Ramos (cell line): Measurements from ENCODE around the gene TFEB.
"Not testable (repeated sequence)": the region's sequence is repeated elsewhere in the genome, so short reads cannot be mapped to it uniquely, and the experiment has no call there.

Experiments used
- in situ Hi-C: fragments of 300-500 bp; cut with MboI; formaldehyde crosslinking; loops from one replicate; pipeline ENCODE4 v1.14.3; 2022; ENCODE audit warnings: low sequenced_read_pairs; ENCODE audit not compliant: unreplicated experiment

TFEB gene

DNA sequence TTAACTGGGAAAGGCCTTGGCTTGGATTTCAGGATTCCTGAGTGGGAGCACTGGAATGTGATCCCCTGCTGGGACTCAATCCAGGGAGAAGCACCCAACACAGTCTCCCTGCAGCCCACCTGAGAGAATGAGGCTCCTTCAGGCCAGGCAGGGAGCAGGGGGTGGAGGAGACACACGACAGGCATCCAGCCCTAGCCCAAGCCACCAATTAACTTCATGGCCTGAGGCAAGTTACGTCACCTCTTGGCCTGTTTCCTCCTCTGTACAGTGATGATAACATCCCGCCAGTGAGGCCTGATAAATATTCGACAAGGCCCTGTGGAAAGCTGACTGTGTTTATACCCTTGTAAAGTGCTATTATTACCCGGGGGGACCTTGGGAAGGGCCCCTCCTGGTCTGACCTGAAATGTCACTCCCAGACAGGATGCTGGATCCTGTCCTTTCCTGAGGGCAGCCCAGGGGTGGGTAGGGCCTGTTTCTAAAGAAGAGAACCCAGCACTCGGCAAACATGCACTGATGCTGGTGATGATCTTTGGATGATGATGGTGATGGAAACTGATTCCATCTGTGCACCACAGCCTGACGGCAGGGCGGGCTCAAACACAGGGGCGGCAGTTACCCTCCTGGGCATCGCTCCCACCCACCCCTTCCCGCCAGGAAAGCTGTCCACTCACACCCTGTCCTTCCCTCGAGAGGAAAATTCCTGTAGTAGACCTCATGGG, 31.9 kb upstream of the TFEB start:
- in situ Hi-C loops: no loop called here

DNA sequence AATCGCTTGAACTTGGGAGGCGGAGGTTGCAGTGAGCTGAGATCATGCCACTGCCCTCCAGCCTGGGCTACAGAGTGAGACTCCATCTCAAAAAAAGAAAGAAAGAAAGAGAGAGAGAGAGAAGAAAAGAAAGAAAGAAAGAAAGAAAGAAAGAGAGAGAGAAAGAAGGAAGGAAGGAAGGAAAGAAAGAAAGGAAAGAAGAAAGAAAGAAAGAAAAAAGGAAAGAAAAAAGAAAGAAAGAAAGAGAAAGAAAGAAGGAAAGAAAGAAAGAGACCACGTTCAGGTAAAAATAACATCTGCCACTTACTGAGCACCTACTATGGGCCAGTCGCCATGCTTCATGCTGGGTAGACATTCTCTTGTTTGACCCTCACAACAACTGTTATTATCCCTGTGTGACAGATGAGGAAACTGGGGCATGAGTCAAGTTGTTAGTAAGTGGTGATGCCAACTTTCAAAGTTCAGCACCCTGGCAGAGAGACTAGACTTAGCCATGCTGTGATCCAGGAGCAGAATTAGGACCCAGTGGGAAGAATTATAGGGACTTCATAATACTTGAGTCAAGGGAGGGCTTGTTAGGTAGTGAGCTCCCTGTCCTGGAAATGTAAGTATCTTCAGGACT, 30.7 kb upstream of the TFEB start:
- in situ Hi-C loops: not testable (repeated sequence)

DNA sequence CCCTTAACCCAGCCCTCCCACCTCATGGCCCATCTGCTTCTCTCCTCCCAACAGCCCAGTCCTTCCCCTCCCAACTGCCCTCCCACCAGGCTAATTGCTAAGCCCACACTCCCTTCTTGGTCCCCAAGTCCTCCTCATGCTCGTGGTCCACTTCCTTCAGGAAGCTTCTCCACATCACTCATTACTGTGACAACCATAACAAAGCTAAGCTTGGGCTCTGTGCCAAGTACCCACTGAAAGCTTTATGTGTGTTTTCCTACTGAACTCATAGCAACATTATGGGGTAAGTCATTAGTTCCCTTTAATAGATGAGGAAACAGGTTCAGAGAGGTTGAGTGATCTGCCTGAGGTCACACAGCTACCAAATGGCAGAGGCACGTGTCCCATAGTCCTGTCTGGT, 28.1 kb upstream of the TFEB start:
- in situ Hi-C loops: no loop called here

DNA sequence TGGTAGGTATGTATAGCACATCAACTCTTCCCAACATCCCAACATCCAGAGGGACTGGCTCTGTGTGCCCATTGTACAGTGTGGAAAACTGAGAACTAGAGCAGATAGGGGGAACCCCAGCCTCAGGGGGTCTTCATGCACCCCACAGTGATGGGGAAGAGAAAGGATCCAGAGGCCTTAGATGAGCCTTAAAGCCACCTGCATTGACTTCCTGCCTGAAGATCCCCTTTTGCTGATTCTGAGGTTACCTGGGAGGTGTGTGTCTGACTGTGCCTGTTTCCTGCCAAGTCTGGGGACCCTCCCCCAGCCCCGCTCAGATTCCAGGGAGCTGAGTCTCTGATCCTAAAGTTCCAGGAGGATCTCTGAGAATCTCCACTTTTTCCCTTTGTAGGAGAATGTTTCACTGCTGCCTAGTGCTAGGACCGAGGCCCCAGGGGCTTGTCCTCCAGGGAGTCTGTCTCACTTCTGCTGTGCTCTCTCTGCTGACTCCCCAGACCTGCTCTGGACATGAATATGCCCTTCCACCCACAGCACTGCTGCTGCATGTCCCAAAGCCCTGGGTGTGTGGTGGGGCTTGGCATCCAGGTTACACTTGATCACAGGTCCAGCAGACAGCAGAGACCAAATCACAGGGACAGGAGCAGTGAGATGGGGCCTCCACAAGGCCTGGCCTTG, 24.6 kb upstream of the TFEB start:
- in situ Hi-C loops: no loop called here

DNA sequence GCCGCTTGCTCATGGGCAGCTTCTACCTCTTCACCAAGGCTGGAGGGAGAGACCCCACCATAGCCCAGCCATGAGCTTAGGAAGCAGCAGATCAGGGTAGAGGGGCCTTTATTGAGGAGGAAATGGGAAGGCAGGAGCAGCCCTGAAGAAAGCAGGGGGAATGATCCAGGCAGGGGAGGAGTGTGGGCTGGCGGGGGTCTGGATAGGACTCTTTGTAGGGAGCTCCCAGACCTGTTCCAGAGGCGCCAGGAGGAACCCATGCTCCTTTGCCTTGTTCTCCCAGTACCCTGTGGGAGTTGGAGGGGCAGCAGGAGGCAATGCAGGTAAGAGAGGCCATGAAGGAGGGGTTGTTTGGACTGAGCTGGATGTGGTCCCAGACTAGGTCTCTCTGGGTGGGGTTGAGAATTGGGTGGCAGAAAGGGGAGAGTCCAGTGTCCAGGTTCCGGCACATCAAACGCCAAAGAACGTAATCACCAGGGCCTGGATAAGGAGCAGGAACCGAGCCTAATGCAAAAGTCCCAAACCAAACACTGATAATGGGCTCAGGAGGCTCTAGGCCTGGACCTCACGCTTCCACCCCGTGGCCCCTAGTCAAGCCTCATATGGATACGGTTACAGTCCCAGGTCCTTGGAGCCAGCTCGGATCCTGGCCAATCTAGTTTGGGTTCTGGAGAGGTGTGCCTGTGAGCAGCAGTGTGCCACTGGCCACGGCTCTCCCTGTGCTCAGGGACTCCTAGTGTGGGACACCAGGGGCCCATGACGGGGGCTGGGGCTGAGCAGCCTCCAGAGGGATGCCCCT, 23.9 kb upstream of the TFEB start:
- in situ Hi-C loops: no loop called here

DNA sequence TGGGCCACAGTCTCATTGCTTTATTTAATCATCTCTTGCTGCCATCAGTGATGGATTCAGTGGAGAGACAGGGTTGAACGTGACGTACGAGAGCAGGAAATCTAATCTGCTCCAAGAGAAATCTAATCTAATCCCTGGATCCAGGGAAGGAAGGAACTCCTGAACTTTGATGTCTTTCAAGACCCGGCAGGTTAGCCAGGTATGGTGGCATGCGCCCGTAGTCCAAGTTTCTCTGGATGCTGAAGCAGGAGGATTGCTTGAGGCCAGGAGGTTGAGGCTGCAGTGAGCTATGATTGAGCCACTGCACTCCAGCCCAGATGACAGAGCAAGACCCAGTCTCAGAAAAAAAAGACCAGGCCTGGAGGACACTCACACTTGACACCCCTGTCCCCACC, 23.2 kb upstream of the TFEB start:
- in situ Hi-C loops: no loop called here

DNA sequence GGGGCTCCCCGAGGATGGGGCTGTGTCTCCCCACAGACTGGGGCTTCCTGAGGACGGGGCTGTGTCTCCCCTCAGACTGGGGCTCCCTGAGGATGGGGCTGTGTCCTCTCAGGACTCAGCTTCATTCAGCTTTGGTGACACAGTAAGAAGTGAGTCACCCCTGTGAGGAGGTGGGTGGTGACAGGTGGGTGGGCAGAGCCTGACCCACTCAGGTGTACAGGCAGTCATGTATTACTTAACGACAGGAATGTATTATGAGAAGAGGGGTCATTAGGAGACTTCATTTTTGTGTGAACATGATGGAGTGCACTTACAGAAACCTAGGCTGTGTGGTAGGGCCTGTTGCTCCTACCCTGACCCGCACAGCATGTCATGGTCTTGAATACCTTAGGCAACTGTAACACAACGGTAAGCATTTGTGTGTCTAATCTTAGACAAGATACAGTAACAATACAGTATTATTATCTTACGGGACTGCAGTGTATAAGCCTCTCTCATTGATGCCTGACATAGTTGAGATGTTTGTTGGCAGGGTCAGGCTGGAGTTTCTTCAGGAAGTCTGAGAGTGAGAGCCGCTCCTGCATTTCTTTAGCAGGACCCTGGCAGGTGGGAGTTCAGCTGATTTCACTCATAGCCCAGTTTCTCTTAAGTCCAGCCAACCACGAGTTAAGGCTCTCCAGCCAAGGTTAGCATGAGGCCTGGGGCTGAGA, 22.7 kb upstream of the TFEB start:
- in situ Hi-C loops: no loop called here

DNA sequence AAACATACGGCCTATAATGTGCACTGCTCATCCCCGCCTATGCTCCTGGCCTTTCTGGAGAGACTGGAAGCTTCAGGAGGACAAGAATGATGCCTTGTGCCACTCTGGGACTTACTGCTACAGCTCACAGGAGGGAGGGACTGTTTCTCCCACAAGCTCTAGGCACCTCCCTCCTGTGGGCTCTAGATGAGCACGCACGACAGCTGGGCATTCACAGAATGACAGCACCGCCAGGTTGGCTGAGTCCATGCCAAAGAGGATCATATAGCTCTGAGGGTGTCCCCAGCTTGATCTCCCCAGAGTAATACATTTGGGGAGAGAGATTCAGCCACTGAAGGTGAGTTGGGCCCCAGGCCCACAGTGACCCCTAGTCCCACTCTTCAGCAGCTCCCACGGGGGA, 21.9 kb upstream of the TFEB start:
- in situ Hi-C loops: no loop called here

DNA sequence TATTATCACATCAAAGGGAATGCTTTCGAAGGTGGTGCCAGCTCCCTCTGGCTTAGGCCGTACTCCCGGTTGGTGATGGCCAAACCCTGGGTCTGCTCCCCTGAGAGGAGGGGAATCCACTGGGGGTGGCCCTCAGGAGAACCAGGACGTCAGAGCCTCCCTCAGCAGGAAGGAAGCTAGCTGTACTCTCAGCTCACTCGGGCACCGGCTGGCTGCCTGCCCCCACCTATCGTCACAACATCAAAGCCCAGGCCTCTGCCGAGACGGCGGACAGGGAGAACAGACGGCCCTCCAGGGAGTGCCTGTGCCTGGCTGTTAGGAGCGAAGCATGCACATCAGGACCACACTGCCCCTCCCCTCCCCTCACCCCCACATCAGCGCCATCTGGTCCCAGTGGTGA, 20.9 kb upstream of the TFEB start:
- in situ Hi-C loops: no loop called here

DNA sequence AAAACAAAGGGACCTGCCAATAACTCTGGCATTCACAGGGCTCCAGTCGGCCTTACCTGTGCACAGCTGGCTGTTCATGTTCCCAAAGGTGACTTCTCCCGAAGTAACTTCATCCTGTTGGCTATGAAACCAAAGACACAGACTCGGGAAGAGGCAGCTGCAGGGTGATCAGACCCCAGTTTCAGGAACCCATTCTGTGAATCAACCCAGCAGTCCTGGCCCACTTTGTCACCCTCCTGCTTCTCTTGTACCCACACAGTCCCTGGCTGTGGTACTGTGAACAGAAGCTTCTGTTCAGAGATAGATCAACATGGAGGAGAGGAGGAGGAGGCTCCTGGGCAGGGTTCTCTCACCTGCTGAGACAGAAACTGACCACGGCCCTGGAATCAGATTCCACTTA, 20.5 kb upstream of the TFEB start:
- in situ Hi-C loops: no loop called here

DNA sequence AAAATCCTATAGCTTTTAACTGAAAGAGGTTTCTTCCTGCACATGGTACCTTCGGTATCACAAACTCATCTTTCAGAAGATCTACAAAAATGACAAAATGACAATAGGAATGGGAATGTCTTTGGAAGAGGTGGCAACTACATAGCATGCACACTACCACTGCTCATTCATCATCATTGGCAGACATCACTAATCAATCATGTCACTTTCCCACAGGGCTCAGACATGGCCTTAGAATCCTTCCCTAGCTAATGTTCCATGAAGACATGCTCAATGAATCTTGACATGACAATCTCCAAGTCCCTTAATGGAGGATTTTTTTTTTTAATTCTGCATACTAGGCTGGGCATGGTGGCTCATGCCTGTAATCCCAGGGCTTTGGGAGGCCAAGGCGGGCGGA, 15.0 kb upstream of the TFEB start:
- in situ Hi-C loops: no loop called here

DNA sequence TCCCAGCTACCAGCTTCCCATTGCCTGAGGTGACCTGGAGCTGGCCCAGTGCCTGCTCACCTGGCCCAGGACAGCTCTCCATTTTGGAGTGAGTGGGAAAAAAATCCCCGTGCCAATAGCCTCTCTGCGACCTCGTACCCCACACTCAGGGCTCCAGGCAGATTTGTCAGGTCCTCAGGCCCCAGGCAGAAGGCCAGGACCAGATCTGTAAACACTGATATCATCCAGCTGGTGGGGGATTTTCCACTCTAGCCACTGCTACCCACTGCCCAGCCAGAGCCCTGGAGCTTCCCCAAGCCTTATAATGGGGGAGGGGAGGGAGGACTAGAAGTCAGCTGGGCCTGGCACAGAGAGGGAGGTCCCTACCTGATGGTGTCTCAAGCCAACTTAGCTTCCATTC, 13.1 kb upstream of the TFEB start:
- in situ Hi-C loops: no loop called here

DNA sequence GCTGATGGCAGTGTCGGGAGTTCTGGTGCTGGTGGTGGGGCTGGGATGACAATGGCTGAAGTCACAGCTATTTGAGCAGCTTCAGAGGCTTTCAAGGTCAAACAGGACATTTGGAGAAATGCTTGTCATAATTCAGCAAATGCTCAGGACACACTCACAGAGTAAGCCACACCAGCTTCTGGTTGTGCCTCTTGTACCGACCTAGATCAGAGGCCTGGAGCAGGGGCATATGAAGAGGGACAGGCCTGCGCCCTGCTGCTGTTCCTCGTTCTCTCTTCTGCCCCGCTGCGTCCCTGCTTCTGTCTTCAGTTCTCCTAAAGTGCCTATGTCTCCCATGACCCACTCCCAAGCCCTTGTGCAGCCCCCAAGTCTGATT, 12.7 kb upstream of the TFEB start:
- in situ Hi-C loops: no loop called here

DNA sequence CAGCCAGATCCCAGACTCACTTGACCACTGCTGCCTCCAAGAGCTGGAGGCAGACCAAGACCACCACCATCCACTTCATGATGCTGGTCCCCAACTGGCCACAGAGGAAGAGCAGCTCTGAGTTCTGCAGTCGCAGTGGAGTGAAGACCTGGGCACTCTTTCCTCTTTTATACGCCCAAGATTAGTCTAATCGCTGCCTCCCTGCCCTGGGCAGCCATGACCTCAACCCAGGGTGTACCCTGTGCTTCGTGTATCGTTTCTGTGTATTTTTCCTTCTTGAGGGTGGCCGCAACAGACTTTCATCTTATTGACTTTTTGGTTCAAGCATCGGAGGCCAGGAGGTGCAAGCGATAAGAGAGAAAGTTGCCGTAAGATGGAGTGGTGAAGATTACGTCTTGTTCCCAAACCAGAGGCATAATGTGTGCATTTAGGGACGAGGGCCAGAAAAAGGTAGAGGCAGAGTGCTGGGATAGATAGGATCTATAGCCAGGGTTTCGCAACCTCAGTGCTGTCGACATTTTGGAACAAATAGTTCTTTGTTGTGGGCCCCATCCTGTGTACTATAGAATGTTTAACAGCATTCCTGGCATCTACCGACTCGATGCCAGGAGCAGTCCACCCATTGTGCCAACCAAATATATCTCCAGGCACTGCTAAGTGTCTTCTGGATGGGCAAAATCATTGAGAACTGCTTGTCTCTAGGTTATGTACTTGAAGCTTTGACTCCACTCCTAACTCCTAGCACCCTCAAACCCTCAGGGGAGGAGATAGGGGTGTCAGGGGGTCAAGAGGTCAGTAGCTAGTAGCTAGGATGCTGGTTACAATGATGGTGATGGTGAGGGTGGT, 12.1 kb upstream of the TFEB start, which contains the start of gene PGC:
Gene PGC, minus strand, starts transcription at position 142 of the 846 bp plus-strand sequence. Its CDS starts 63 bp downstream, at position 79.
- in situ Hi-C loops: no loop called here

DNA sequence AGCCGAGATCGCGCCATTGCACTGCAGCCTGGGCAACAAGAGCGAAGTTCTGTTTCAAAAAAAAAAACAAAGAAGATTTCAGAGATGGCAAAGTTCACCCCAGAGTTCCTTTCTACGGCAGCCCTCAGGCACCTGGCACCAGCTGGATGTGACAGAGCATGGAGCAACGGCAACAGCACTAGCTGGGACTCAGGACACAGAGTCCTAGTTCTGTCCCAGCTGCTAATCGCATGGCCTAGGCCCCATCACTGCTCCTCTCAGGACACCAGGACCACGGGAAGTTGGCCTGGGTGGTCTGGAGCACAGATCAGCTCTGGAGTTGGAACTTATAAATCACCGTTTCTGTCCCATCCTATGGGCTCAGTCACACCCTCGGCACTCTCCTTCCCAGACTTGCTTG, 10.7 kb upstream of the TFEB start:
- in situ Hi-C loops: no loop called here

DNA sequence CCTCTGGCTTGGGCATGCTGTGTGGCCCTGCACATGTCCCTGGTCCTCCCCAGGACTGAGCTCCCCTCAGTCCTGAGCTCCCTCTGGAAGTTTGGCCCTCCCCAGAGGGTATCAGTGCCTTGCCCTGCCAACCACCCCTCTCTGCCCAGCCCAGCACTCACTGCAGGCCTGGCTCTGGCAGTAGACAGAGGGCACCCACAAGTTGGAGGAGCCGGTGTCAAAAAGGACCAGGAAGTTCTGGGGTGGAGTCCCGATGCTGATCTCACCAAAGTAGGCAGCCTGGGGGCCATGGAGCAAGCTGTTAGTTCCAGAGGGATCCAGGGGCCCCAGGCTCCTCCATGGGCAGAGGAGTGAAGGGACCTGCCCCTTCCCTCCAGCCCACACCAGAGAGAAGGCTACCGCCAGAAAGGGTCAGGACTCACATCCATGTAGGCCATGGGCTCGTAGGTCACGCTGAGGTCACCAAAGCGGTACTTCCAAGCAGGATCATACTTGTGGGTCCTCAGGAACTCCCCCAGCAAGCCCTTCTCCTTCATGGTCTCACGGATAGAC, 8.9 kb upstream of the TFEB start:
- in situ Hi-C loops: no loop called here

DNA sequence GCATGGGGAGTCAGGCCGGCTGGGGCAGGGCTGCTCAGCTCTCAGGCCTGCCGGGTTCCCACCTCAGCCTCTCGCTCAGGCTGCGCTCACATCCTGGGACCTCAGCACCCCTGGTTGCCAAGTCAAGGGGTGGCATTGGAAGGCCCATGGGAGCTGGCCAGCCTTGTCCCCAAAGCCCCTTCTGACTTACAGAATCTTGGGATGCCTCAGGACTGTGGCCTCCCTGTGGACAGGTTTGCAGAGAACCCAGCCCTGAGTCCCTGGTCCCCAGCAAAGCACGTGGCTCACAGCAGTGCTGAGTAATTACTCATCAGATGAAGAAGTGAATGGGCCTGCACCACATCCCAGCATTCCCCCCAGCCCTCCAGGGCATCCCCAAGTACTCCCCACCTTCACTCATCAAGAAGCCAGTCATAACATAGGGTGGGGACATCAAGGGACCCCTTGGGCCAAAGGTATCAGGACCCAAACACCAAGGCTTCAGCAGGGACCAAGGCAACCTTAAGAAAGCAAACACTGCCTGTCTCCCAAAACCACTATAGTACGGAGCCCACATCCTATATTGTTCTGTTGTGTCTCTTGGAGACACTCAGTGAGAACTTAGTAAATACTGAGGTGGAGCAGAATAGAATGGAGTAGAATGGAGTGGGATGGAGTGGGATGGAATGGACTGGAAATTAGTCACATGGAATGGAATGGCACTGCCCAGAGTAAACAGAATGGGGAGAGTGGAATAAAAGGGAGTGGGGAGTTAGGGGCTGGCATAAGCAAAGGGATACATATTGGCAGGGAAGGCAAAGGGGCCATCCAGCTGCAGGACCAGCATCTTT, 8.2 kb upstream of the TFEB start:
- in situ Hi-C loops: no loop called here
